H4 (cell line): ENCODE results near the gene SLC11A2. TPM values are rescaled to one million over a fixed set of nuclear protein-coding genes. Genes with fewer than 3 reads are reported as not detected.
"Not testable (repeated sequence)": the region's sequence is repeated elsewhere in the genome, so short reads cannot be mapped to it uniquely, and the experiment has no call there.

Source experiments
- DNase-seq: peaks from one replicate; pipeline ENCODE4 v3.0.0-alpha.2; 2015; ENCODE audit warnings: low spot score
- total RNA-seq: library from RNA; depleted of rRNA; stranded (reverse); fragments of >200 nt; shearing (Covaris generic); gene quantifications from 2 replicates; pipeline ENCODE4 v1.2.3, GENCODE V29; 2014

SLC11A2 gene
- total RNA-seq, 1 experiment from 2014 or later: 21.5 TPM

DNA sequence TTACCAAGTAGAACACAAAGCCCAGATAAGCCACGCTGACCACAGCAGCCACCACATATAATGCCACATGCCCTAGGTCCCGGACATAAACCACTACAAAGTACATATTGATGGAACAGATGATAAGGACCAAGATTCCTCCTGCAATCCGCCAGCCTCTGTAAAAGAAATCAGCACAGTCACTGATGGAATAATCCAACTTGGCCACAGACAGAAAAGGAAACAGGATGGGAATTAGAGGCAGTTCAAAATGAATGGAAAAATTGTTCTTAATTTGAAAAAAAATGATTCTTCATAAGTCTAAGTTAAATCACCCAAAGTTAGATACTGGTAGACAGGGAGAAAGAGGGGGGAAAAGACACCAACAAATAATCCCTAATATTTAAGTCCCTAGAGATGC is 35.4 kb downstream of the SLC11A2 start:
- DNase-seq: no peak

DNA sequence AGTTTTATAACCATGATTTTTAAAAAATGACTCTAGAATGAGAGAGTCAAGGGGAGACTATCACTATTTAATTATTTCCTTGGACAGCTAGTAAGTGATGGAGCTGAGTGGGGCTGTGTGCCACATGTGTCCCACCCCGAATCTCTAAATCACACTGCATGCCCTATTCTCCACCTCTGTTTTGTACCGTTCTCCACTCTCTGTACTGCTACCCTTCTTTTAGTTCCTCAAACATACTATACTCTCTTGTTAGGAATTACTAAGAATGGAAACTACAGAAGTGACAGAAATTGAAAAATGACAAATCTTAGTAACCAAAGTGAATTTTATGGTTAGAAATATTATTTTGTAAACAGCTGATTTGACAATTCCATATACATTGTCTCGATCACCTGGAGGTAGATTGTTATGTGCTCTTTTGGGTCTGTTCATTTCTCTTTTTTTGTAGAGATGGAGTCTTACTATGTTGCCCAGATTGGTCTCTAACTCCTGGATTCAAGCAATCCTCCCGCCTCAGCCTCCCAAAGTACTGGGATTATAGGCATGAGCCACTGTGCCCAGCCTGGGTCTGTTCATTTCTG is 35.9 kb downstream of the SLC11A2 start:
- DNase-seq: no peak

DNA sequence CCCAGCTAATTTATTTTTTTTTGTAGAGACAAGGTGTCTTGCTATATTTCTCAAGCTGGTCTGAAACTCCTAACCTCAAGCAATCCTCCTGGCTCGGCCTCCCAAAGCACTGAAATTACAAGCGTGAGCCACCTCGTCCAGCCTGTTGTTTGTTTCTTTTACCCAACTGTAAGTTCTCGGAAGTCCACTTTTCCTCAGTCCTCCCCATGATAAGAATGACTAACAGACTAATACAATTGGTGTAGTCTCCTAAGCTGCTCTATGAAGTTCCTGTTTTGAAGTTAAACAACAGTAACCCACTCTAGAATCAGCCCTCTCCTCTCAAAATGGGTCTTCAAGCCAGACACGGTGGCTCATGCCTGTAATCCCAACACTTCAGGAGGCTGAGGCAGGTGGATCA is 37.3 kb downstream of the SLC11A2 start:
- DNase-seq: no peak

DNA sequence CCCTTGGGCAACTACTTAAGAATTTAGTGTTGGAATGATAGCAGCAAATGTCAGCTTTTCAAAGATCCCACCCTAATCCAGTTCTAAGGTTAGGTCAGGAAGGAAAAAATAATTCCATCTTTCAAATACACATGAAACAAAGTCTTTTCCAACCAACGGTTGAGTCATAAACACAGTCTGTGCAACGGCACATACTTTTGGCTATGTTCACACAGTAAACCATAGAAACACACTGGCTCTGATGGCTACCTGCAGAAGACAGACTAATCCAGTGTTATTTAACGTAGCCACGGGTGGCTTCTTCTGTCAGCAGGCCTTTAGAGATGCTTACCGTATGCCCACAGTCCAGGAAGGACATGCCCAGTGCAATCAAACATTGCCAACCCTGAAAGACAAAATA is 38.1 kb downstream of the SLC11A2 start:
- no peak for DNase-seq

DNA sequence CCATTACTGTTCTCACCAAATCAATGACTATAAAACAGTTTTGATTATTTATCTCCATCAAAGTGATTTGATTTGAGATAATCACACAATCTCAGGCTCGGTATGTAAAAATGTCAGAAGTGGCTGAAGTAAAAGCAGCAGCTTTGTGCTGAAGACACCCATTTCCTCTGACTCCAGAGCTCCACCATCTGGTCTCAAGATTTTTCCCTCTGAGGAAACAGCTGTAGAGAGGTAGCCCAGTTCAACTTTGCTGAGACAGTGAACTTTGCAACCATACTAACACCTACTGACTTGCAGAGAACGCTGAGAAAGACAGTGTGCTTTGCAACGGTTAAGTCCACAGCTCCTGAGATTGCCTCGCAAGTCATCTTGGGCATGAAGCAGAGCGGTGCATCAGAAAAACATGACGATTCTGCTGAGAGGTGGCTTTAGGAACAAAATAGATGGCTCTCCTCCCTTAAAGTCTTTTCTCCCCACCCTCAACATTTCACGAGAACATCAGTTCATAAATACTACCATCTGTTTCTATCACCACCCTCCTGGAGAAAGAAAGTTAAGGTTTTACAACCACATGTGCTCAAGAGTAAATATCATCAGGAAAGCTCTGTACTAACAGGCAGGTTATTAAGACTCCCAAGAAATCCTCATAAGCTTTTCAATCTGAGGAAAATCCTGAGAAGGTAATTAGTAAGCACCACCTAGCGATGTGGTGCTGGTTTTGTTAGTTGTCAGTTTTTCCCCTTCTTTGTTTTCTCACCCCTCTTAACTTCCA is 39.0 kb downstream of the SLC11A2 start:
- peak; percentile 38 for DNase-seq

DNA sequence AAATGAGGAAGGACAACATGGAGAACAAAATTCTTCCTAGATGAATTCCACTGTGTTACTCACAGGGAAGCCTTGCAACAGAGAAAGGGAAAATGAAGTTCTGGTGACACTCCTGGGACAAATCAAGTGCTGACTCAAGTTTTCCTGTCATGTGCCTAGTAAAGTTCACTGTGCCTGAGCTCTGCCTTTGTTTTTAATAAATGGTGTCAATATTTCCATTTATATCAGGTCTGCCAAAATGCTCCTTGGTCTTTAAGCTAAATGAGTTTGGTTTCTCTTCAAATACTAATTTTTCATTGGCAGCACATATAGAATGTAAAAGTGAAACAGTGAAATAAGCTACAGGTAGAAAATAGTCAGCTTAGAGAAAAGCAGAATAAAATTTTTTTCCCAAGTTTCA is 40.9 kb downstream of the SLC11A2 start:
- DNase-seq: no peak

DNA sequence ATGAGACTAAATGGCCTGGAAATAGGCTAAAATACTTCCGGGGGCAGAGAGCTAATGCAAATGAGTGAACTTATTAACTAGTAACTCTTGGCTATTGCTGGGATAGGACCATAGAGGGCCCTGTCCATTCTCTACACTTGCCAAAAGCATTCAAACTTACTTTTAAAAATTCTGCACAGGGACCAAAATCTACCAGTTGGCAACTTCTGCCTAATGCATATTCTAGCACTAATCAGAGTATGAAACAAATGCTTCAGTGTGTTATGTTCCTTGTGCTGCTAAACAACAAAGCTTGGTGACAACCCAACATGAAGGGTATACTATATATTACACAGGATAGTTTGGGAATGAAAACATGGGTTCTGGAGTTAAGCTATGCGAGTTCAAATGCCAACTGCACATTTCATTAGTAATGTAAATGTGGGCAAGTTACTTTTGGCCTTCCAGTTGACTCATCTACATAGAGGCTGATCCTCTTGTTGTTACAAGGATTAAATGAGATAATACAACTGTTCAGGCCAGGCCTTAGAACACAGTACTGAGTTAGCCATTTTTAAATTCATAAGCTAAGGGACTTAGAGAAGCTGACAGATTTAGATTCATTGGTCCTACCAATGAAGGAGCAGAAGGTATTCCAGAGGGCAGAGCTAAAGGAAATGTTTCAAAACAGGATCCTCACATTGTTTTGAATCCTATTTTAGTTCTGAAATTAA is 41.4 kb downstream of the SLC11A2 start:
- no peak for DNase-seq

DNA sequence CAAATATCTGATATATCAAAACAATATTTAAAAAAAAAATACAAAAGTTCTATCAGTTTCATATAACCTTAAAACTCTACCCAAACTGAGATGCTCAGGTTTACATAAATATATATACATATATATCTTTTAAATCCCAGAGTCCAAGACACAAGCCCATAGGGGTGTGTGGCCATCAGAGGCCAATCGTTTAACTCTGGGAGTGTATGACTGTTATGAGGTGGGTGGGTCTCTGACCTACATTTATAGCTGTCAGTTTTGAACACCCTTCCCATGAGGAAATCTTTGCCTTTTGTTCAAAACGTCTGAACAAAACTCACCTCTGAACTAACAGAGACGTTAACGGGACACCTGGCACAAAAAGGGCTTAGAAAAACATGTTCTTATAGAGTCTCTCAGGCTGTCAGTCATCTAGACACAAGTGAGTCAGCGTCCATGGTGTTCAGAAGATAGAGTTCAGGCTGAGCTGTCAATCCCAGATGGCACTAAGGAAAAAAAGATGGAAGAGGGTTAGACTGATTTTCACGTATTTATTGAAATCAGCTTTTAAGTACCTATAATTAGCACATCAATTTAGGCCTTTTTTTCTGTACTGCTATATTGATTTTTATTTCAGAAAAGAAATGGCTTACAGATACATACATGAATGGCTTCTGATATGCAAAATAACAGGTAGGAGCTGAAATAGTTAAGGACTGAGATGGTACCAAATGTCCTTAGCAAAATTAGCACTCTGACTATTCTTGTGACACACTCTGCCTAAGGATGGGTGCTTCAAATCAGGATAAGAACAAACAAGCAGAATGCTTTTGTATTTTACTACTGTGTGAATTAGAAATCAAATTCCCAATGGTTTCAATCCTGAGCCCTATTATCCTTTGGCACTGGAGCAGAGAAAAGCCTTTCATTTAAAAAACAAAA is 44.6 kb downstream of the SLC11A2 start:
- no peak for DNase-seq

DNA sequence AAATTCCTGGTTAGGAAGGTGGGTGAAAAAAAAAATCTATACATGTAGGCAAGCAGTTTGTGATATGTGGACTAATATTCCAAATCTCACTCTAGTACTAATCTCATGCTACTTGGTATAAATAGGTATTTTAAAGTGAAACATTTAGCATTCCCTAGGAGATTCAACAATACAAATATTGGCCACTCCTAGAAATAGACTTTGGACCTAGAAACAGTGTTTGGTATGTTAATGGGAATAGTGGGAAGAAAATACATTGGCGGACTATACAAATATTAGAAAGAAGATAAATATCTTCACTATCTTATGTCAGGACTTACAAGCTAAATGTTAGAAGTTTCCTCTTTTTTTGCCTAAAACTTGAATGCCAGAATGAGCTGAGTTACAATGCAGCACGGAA is 45.6 kb downstream of the SLC11A2 start:
- no peak for DNase-seq

DNA sequence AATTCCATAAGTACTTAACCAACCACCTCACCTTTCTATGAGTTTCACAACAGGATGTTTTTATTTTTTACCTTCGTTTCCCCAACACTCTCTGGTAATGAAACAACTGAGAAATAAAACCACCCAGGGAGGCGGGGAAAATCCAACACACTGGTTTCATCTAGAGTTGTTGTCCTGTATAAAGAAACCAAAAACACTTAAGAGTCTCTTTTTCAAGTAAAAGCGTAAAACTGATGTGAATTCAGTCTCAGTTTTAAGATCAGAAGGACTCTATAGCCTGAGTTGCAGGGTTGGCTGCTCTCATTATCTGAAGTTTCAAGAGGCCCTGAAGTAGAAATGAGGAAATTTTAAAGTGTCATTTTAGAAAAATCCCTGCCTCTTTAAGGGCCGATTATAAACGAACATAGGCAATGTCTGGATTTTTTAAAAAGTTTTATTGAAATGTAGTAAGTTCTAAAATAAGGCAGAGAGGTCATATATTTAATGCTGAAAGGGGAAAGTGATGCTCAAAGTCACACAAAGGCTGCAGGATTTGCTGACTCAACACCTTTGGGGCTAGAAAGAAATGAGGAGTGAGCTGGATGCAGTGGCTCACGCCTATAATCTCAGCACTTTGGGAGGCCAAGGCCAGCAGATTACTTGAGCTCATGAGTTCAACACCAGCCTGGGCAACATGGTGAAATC is 46.7 kb downstream of the SLC11A2 start:
- DNase-seq: no peak

DNA sequence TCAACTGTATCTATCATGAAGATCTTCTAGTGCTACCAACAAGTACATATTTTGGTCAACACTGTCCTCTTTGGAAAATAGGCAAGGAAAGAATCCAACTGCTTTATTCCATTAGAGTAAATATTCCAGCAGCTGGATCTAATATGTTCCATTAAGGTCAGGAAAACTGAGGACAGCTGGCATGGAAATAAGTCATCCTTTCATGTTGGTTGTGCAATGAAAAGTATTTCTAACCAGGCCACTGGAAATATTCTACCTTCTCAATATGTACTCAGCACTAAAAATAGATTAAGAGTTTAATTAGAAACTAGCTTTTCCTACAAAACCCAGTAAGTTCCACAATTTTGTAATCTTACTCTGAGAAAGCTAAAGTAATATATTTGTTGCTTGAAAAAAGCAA is 54.2 kb downstream of the SLC11A2 start:
- no peak for DNase-seq

DNA sequence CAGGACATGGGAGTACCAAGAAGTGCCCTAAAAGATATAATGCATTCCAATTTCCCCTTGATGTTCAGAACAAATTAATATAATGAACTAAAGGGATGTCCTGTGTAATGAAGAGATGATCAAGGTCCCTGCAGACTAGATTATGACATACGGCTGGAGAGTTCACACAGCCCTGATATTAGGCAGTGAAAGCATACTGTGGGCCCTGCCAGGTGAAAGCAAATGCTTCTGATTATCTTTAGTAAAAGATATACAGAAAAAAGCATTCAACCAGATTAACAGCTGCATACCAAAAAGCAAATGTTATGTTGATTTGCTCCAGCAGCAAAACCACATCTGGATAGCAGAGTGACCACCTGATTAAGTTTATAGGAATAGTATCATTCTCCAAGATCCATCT is 61.8 kb downstream of the SLC11A2 start:
- no peak for DNase-seq

DNA sequence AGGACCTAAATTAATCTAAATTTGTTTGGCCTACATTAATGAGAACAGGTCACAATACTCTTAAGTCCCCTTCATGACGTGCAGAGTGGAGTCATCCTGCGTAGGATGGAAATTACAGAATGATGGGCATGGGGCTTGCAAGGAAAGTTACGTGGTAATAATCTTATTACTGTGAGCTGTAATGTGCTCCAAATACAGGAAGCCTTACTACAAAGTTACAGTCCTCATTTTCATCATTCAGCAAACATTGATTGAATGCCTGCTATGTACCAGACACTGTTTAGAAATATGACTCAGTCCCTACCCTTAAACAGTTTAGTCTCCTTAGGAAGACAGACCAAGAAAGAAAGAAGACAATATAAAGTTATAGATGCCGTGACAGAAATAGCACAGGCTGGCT is 64.5 kb downstream of the SLC11A2 start:
- DNase-seq: no peak

DNA sequence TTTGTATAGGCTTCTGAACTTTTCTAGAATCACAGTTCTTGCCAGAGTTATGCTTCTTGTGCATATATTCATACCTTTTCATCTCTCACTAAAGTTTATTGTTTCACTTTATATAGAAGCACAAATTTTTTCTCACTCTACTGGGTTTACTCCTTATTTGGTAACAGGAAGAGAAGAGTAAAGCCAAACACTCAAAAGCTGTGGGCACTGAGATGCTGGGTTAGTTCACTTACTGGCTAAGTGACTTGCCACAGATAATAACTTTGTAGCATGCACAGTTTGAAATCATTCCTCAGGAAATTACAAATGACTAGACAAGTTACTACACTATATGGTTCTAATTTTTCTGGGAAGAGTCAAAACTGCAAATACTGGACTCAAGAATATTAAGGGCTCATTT is 66.1 kb downstream of the SLC11A2 start:
- DNase-seq: peak; percentile 19

DNA sequence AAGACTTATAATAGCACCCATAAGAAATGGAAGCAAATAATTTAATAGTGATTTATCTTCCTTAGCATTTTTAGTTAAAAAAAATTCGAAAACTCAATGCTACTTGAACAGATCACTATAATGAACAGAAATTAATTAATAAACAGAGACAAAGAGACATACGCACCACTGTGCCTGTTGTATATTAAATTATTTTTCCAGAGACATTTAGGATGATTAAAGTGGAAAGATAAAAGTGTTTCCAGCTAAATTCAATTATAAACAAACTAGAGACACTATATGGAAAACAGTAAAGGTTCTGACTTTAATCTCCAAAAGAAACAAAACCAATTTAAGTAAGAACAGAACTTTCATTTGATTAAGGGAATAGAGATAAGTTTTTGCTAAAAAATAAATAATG is 70.5 kb downstream of the SLC11A2 start:
- no peak for DNase-seq

DNA sequence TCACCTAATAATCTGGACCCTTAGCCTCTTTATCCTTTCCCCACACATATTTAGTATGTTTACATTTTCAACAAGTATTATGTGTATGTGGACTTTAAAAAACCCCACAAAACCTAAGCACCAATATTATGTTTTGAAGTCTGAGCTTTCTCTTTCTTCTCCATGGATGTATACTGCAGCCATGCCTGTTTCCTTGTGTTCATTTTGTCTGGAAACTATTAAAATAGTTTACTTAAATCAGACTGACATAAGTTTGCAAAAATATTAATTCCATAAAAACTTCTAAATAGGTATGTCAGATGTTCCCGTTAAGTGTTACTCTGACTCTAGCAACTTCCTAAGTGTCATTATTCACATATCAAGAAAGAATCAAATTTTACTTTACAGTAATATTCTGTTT is 70.9 kb downstream of the SLC11A2 start:
- no peak for DNase-seq

DNA sequence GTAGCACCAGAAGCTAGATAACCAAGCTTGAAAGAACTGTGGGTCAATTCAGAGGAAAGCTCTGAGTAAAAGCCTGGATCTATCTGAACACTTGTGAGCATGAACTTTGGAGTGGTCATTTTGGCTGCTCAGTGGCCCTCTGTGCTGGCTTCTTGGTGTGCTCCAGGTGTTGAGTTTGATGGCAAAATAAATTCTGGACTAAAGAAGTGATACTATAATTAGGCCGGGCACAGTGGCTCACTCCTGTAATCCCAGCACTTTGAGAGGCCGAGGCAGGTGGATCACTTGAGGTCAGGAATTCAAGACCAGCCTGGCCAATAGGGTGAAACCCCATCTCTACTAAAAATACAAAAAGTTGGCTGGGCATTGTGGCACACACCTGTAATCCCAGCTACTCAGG is 71.4 kb downstream of the SLC11A2 start:
- DNase-seq: not testable (repeated sequence)

DNA sequence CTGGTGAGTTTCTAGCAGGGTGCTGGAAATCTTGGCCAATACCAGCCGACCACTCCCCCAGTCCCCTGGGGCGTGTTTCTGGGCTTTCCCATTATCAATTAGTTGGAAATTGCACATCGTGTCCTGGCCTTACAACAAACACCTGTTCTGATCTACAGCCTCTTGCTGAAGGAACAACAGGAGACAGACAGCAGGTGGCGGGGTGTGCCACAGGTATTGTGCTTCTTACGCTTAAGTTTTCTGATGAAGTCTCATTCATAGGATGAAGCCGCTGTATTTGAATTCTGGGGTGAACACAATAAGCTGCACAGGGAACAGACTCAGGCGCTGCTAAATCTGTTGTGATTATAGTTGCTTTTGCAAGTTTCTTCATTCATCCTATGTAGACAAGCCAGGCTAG is 73.1 kb downstream of the SLC11A2 start:
- DNase-seq: no peak

DNA sequence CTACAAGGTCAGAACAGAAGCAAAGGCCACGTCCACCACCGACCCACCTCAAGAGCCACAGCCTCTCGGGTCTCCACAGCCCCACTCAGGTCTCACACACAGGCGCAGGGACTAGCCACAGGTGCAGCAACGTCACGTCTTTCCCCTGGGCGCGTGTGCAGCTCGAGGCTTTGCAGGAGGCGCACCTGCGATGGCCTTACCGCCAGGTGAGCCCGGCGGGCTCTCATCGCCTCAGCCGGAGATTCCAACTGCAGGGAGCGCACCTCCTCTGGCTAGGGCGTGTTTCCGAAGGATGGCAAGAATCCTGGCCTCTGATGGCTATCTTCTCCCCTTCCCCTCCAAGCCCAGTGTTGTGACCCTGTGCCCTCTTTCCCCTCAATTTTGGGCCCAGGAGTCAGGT is 73.7 kb downstream of the SLC11A2 start, which contains the start of gene HIGD1C:
TSS of gene HIGD1C (plus strand) at position 35 of the 400 bp plus-strand sequence. CDS start 1,455 bp downstream, outside the sequence.
- DNase-seq: no peak

DNA sequence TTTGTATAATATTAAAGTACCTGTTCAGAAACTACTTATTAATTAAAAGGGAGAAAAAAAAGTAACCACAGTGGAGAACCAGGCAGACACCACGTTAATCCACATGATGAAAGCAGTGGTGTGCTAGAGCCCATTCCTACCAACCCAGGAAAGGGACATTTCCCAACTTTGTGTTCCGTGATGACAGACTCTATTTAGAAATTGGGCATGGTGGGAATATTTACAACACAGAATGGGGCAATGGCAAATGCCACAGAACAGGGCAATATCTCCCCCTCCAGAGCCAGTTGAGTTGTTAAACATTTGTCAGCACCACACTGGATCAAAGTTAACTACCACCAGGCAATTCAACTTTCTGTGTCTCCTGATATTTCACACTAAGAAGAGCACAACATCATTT is 75.1 kb downstream of the SLC11A2 start:
- DNase-seq: no peak

DNA sequence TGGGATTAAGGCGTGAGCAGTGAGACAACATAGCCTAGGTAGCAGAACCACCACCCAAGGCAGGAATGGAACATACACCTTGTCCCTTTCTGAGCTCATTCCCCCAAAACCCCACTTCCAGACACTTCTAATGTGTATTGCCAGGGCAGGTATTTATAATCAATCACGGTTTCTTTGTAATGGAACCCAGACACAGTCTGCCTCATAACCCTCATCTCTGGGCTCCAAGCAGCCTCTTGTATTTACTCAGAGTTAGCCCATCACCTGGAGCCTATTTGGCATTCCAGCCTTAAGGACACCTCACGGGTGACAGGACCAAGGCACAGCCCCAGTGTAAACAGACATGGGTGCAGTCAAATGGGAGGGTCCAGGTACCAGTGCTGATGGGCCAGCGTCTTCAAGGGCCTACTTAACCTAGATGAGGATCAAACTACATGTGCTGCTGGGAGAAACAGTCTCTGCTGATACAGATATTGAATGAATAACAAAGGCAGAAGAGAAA is 76.3 kb downstream of the SLC11A2 start:
- no peak for DNase-seq
